OCI-LY7 (cell line): ENCODE data around the gene KIF13A.

Experiments used
- CTCF ChIP-seq: fragments of 200-600 bp; sonication (generic); conservative IDR thresholded peaks from 2 replicates; pipeline ENCODE4 v1.5.1; 2014; ENCODE audit warnings: mild to moderate bottlenecking, antibody characterized with exemption, low read length, moderate library complexity, mixed read lengths
- EZH2phosphoT487 ChIP-seq: fragments of 200-600 bp; sonication (generic); IDR thresholded peaks from 2 replicates; pipeline ENCODE4 v1.6.1; 2018; ENCODE audit warnings: low read depth, borderline replicate concordance, mild to moderate bottlenecking, mixed run types, antibody characterized with exemption, low read length, moderate library complexity, mixed read lengths

- no peak for TF ChIP-seq CTCF
- TF ChIP-seq EZH2phosphoT487: no peak
Measured at GRCh38 chr6:18004256-18004985, 17.0 kb upstream of the KIF13A start.
